GM12878 (cell line): ENCODE measurements around the gene PRKRIP1. TPM values are rescaled to one million over a fixed set of nuclear protein-coding genes. Genes with fewer than 3 reads are reported as not detected.

Experiments used
- ATAC-seq: fragments of 200-7000 bp; cut with Tn5 transposase; 3 replicates; pipeline ENCODE4 v1.9.1; 2020; ENCODE audit warnings: mild to moderate bottlenecking, moderate library complexity
- BruUV-seq: library from RNA; stranded (reverse); fragments of 400-500 nt; replicated peaks from 2 replicates; lab custom pipeline; 2021; lab: Mats Ljungman, UMichigan
- CTCF ChIA-PET: fragments of 300-600 bp; sonication (Branson Sonifier 250); formaldehyde crosslinking; extraction: SDS; loops from one replicate; lab custom pipeline; 2021; ENCODE audit warnings: inconsistent platforms; lab: Yijun Ruan, JAX
- POLR2A ChIA-PET: fragments of 350-600 bp; formaldehyde crosslinking; extraction: SDS; loops from one replicate; lab custom pipeline; 2021; ENCODE audit warnings: inconsistent platforms; lab: Charles Lee
- RAD21 ChIA-PET: fragments of 300-600 bp; sonication (Branson Sonifier 250); formaldehyde crosslinking; loops from one replicate; lab custom pipeline; 2023; ENCODE audit warnings: antibody characterized with exemption; ENCODE audit not compliant: unreplicated experiment; lab: Charles Lee
- SMC1A ChIA-PET: fragments of 300-600 bp; sonication (Branson Sonifier 250); formaldehyde crosslinking; loops from one replicate; lab custom pipeline; 2023; ENCODE audit not compliant: unreplicated experiment, uncharacterized antibody; lab: Charles Lee
- DNase-seq: peaks from one replicate; pipeline ENCODE4 v3.0.0-alpha.2; 2011; ENCODE audit warnings: low read depth, low spot score
- FAIRE-seq: peaks from 3 replicates; lab custom pipeline; 2011; peaks lifted over from hg19 to GRCh38; lab: Jason Lieb, UNC
- H2AFZ ChIP-seq: 2 replicates; pipeline ENCODE4 v1.6.0; 2011; ENCODE audit warnings: low read depth, low read length, control low read depth; ENCODE audit not compliant: control insufficient read depth
- H3K27ac ChIP-seq: 2 replicates; pipeline ENCODE4 v1.5.1; 2011; ENCODE audit warnings: control low read depth; ENCODE audit not compliant: control insufficient read depth, insufficient read depth
- H3K27me3 ChIP-seq, 2 experiments: replicated peaks in 1 of 2; 2 replicates each; pipeline versions ENCODE4 v1.6.0 to v1.6.1; 2011; ENCODE audit warnings: low read length in 1 of 2; ENCODE audit not compliant: control insufficient read depth in 2 of 2, insufficient read depth in 2 of 2
- H3K36me3 ChIP-seq, 2 experiments: 2 replicates each; pipeline ENCODE4 v1.5.1; 2011; ENCODE audit warnings: low read length in 1 of 2; ENCODE audit not compliant: control insufficient read depth in 2 of 2, insufficient read depth in 2 of 2
- H3K4me1 ChIP-seq: 2 replicates; pipeline ENCODE4 v1.6.1; 2011; ENCODE audit warnings: mild to moderate bottlenecking, low read length, moderate library complexity, mixed read lengths; ENCODE audit not compliant: control insufficient read depth, insufficient read depth
- H3K4me2 ChIP-seq: 2 replicates; pipeline ENCODE4 v1.6.0; 2011; ENCODE audit warnings: control low read depth; ENCODE audit not compliant: control insufficient read depth, insufficient read depth
- H3K4me3 ChIP-seq: fragments of 200-600 bp; sonication (generic); 2 replicates; pipeline ENCODE4 v1.5.1; 2016
- H3K79me2 ChIP-seq: 2 replicates; pipeline ENCODE4 v1.6.0; 2011; ENCODE audit warnings: low read length; ENCODE audit not compliant: control insufficient read depth, insufficient read depth
- H3K9ac ChIP-seq: 2 replicates; pipeline ENCODE4 v1.8.0; 2011; ENCODE audit warnings: low read length, control low read depth, mixed read lengths; ENCODE audit not compliant: control insufficient read depth, insufficient read depth
- H3K9me3 ChIP-seq: replicated peaks from 3 replicates; pipeline ENCODE4 v1.5.1; 2011; ENCODE audit warnings: mild to moderate bottlenecking, low read length; ENCODE audit not compliant: control insufficient read depth, insufficient read depth
- H4K20me1 ChIP-seq: 2 replicates; pipeline ENCODE4 v1.6.0; 2011; ENCODE audit not compliant: control insufficient read depth, insufficient read depth
- BCLAF1 ChIP-seq: fragments of 450-650 bp; IDR thresholded peaks from 2 replicates; pipeline ENCODE4 v1.6.1; 2017; ENCODE audit warnings: antibody characterized with exemption, mild to moderate bottlenecking, moderate library complexity
- CBFB ChIP-seq: IDR thresholded peaks from 2 replicates; pipeline ENCODE4 v1.6.1; 2016; ENCODE audit warnings: antibody characterized with exemption, low read depth
- ETV6 ChIP-seq, 2 experiments: fragments of 450-650 bp in 1 of 2; IDR thresholded peaks in 1 of 2; conservative IDR thresholded peaks in 1 of 2; 2 replicates each; pipeline ENCODE4 v1.6.1; 2014; ENCODE audit warnings: antibody characterized with exemption in 1 of 2, borderline replicate concordance in 1 of 2, low read depth in 1 of 2, mild to moderate bottlenecking in 1 of 2, moderate library complexity in 1 of 2
- EZH2 ChIP-seq: IDR thresholded peaks from 2 replicates; pipeline ENCODE4 v1.6.1; 2012; ENCODE audit warnings: low read depth, mild to moderate bottlenecking, control low read depth, inconsistent platforms, low read length, borderline replicate concordance; ENCODE audit not compliant: control insufficient read depth
- IRF3 ChIP-seq: fragments of 450-650 bp; IDR thresholded peaks from 2 replicates; pipeline ENCODE4 v1.6.1; 2014; ENCODE audit warnings: mild to moderate bottlenecking
- IRF5 ChIP-seq: fragments of 450-650 bp; IDR thresholded peaks from 2 replicates; pipeline ENCODE4 v1.6.1; 2017; ENCODE audit warnings: borderline replicate concordance
- KLF5 ChIP-seq: fragments of 450-650 bp; IDR thresholded peaks from 2 replicates; pipeline ENCODE4 v1.6.1; 2014; ENCODE audit warnings: mild to moderate bottlenecking; ENCODE audit not compliant: partially characterized antibody
- POLR2A ChIP-seq: IDR thresholded peaks from 2 replicates; pipeline ENCODE4 v1.6.1; 2011; ENCODE audit warnings: low read depth, mild to moderate bottlenecking, low read length
- POU2F2 ChIP-seq: IDR thresholded peaks from 3 replicates; pipeline ENCODE4 v1.6.1; 2011; ENCODE audit warnings: low read depth, mild to moderate bottlenecking, low read length, borderline replicate concordance
- SKIL ChIP-seq: fragments of 450-650 bp; IDR thresholded peaks from 2 replicates; pipeline ENCODE4 v1.6.1; 2017; ENCODE audit warnings: mild to moderate bottlenecking, low read depth, inconsistent platforms; ENCODE audit not compliant: poor library complexity, severe bottlenecking
- SMARCA5 ChIP-seq: fragments of 450-650 bp; IDR thresholded peaks from 2 replicates; pipeline ENCODE4 v1.6.1; 2017; ENCODE audit warnings: mild to moderate bottlenecking
- SREBF1 ChIP-seq: IDR thresholded peaks from 2 replicates; pipeline ENCODE4 v1.6.1; 2012; ENCODE audit warnings: mild to moderate bottlenecking, low read length
- STAT1 ChIP-seq: fragments of 450-650 bp; conservative IDR thresholded peaks from 2 replicates; pipeline ENCODE4 v1.6.1; 2014; ENCODE audit warnings: antibody characterized with exemption, mild to moderate bottlenecking
- ZZZ3 ChIP-seq: IDR thresholded peaks from 2 replicates; pipeline ENCODE4 v1.6.1; 2011; ENCODE audit warnings: low read depth; ENCODE audit not compliant: control insufficient read depth, insufficient read length
- WGBS: methylation state at CpG from one replicate; pipeline ENCODE4 v1.1.6; 2016; ENCODE audit warnings: low lambda C conversion rate; ENCODE audit not compliant: insufficient replicate concordance, insufficient coverage; ENCODE audit errors: missing lambda C conversion rate; 5-methylcytosine and 5-hydroxymethylcytosine counted together
- in situ Hi-C: fragments of 300-500 bp; cut with MboI; formaldehyde crosslinking; loops from 9 replicates; pipeline ENCODE4 v1.14.3; 2018; ENCODE audit warnings: mixed read lengths
- intact Hi-C: fragments of 100-400 bp; cut with micrococcal nuclease; formaldehyde crosslinking; loops from one replicate; pipeline ENCODE4 v1.14.2; 2022; ENCODE audit not compliant: unreplicated experiment
- polyA plus RNA-seq, 11 experiments: library from polyadenylated mRNA; depleted of rRNA in 4 of 11; unstranded in 6 of 11; stranded (reverse) in 5 of 11; fragments of >200 nt; fragmentation: Nextera tagmentation in 4 of 11; fragmentation: Illumina TruSeq in 1 of 11; extraction: Ambion mirVana in 4 of 11; extraction: Trizol in 1 of 11; gene quantifications; 1 replicate in 1 of 11; 2 replicates in 10 of 11; pipeline versions ENCODE4 v1.2.1 to v1.2.3, GENCODE V29; 2011 to 2016; ENCODE audit warnings: inconsistent platforms in 2 of 11, missing spikeins in 2 of 11, low read depth in 1 of 11
- total RNA-seq, 4 experiments: library from RNA; depleted of rRNA in 3 of 4; stranded (reverse); fragments of >200 nt in 3 of 4; fragmentation: Illumina TruSeq in 1 of 4; extraction: Trizol in 1 of 4; gene quantifications; 2 replicates each; pipeline versions ENCODE4 v1.2.1 to v1.2.3, GENCODE V29; 2013 to 2021

Gene PRKRIP1
- total and polyA plus RNA-seq, 10 of the 15 experiments (the other 5 are each of a cell fraction or from before 2014, with no cell fraction given), result 17.0 to 38.4 (median 25.5) TPM

GRCh38 chr7:102424787-102425218, 28.6 kb downstream of the PRKRIP1 start (continued):
- no peak for TF ChIP-seq EZH2
- TF ChIP-seq SREBF1, result no peak
- TF ChIP-seq POU2F2, result peak; percentile 88

GRCh38 chr7:102425639-102426267, 29.6 kb downstream of the PRKRIP1 start:
- intact Hi-C loops (loop anchor here (1.0 to 2.0 kb wide), 2 partner anchors 17 to 21 kb away; no protein-coding TSS in a partner anchor), in situ Hi-C loops (no loop called here)
- Histone ChIP-seq H3K4me2 (peak overlapping the region; percentile 85), H2AFZ (peak overlapping the region; percentile 18), H3K4me1 (peaks cover 53% of the 10 kb centered on the region), H3K79me2 (peaks cover 9% of the 10 kb centered on the region), H3K36me3 (peaks cover 4 to 6% of the 10 kb centered on the region in 2 experiments), H3K9ac (peak overlapping the region; percentile 97), H3K4me3 (peak overlapping the region; percentile 51; the same call in 1 of the 2 replicates), H3K27ac (peak overlapping the region; percentile 99), H3K27me3 (no peaks in the 10 kb centered on the region), H3K9me3 (no peaks in the 10 kb centered on the region), H4K20me1 (no peaks in the 10 kb centered on the region)
- WGBS, result under 1% methylated on average over 25 of the region's 25 CpGs
- BruUV-seq, result no TSS peak
- FAIRE-seq (peak; percentile 95), DNase-seq (peak; percentile 84), ATAC-seq (peak; percentile 84)
- POLR2A ChIA-PET, result interaction anchor here (0.7 to 13.0 kb wide), 10 partner anchors 8 to 135 kb away, joined by 3 to 210 read pairs (median 6); partner anchors contain the start of genes ORAI2 and PRKRIP1
- RAD21 ChIA-PET, result interaction anchor here (0.6 to 6.0 kb wide), 14 partner anchors 9 to 155 kb away, joined by 3 to 115 read pairs (median 6); partner anchors contain the start of gene ALKBH4
- CTCF ChIA-PET, result interaction anchor here (0.6 to 5.3 kb wide), 14 partner anchors 9 to 41 kb away, joined by 3 to 32 read pairs (median 4); no protein-coding TSS in a partner anchor
- SMC1A ChIA-PET, result interaction anchor here (0.8 to 6.7 kb wide), 10 partner anchors 8 to 40 kb away, joined by 3 to 89 read pairs (median 14); no protein-coding TSS in a partner anchor
- TF ChIP-seq KLF5, result no peak
- TF ChIP-seq BCLAF1, result no peak
- no peak for TF ChIP-seq IRF3
- TF ChIP-seq STAT1, result no peak
- peak; percentile 22 for TF ChIP-seq SKIL
- no peak for TF ChIP-seq IRF5
- TF ChIP-seq POLR2A, result peak; percentile 91
- no peak for TF ChIP-seq SMARCA5
- peak in 1 of 2 experiments; percentile 25; a peak in 2 of 4 replicates for TF ChIP-seq ETV6 (conservative IDR thresholded peaks at IDR 0.05 in 1 of 2, IDR thresholded peaks at IDR 0.05 in 1 of 2; ENCODE audit: borderline replicate concordance in 1 of 2, low read depth in 1 of 2)
- TF ChIP-seq ZZZ3, result no peak
- no peak; the same call in 1 of the 2 replicates for TF ChIP-seq CBFB
